Type B pancreatic cell (in vitro differentiated cells): ENCODE measurements around the gene RUSC2. TPM values are rescaled to one million over a fixed set of nuclear protein-coding genes. Genes with fewer than 3 reads are reported as not detected.
"Not testable (repeated sequence)": the region's sequence is repeated elsewhere in the genome, so short reads cannot be mapped to it uniquely, and the experiment has no call there.

Experiments used
- DNase-seq: peaks from one replicate; pipeline ENCODE4 v3.0.0; 2021; ENCODE audit warnings: mixed read lengths; ENCODE audit not compliant: unreplicated experiment; ENCODE audit errors: extremely low spot score
- H3K27ac Mint-ChIP-seq: 2 replicates; pipeline ENCODE4 v1.8.0; 2021; ENCODE audit warnings: mild to moderate bottlenecking, mixed read lengths
- H3K27me3 Mint-ChIP-seq: 2 replicates; pipeline ENCODE4 v1.8.0; 2021; ENCODE audit warnings: mixed read lengths
- H3K36me3 Mint-ChIP-seq: 2 replicates; pipeline ENCODE4 v1.8.0; 2021; ENCODE audit warnings: mixed read lengths
- H3K4me1 Mint-ChIP-seq: one replicate; pipeline ENCODE4 v1.8.0; 2021; ENCODE audit warnings: mixed read lengths; ENCODE audit not compliant: unreplicated experiment
- H3K4me3 Mint-ChIP-seq: 2 replicates; pipeline ENCODE4 v1.8.0; 2021; ENCODE audit warnings: mild to moderate bottlenecking, mixed read lengths
- H3K9me3 Mint-ChIP-seq: 2 replicates; pipeline ENCODE4 v1.8.0; 2021; ENCODE audit warnings: mixed read lengths
- total RNA-seq: library from RNA; stranded (reverse); gene quantifications from 2 replicates; pipeline ENCODE4 v1.2.1, GENCODE V29; 2021; ENCODE audit warnings: low replicate concordance
- TF ChIP-seq, protein P1 (sequence below): fragments of 200-600 bp; sonication (generic); conservative IDR thresholded peaks from 2 replicates; pipeline ENCODE4 v1.5.0; 2021; ENCODE audit warnings: antibody characterized with exemption, mild to moderate bottlenecking

The RUSC2 gene
- total RNA-seq, 1 donor from 2014 or later: 22.1 TPM

DNA sequence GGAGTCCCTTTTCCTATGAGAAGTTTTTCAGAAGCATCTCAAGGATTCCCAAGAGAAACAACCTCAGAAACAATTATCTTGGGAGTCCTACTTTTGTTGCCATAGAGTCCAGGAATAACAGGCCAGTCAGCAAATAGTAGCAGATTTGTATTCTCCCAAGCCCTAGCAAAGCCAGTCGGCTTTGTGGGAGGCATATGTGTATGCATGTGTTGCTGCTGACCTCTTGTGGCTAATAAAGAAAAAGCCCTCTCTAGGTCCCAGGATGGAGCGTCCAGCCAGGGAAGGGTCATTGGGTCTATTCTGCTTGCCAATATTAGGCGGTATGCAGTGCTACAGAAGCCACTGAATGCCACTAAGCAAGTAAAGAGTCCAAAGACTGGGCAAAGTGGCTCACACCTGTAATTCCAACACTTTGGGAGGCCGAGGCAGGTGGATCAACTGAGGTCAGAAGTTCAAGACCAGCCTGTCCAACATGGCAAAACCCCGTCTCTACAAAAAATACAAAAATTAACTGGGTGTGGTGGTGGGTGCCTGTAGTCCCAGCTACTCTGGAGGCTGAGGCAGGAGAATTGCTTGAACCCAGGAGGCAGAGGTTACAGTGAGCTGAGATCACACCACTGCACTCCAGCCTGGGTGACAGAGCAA is 12.6 kb upstream of the RUSC2 start:
- TF ChIP-seq, protein P1, sequence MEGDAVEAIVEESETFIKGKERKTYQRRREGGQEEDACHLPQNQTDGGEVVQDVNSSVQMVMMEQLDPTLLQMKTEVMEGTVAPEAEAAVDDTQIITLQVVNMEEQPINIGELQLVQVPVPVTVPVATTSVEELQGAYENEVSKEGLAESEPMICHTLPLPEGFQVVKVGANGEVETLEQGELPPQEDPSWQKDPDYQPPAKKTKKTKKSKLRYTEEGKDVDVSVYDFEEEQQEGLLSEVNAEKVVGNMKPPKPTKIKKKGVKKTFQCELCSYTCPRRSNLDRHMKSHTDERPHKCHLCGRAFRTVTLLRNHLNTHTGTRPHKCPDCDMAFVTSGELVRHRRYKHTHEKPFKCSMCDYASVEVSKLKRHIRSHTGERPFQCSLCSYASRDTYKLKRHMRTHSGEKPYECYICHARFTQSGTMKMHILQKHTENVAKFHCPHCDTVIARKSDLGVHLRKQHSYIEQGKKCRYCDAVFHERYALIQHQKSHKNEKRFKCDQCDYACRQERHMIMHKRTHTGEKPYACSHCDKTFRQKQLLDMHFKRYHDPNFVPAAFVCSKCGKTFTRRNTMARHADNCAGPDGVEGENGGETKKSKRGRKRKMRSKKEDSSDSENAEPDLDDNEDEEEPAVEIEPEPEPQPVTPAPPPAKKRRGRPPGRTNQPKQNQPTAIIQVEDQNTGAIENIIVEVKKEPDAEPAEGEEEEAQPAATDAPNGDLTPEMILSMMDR: peak; percentile 89
- DNase-seq, H3K4me3 Mint-ChIP-seq, H3K4me1 Mint-ChIP-seq, H3K36me3 Mint-ChIP-seq, H3K9me3 Mint-ChIP-seq: not testable (repeated sequence)
- Mint-ChIP-seq H3K27ac (peak overlapping the region; percentile 73), H3K27me3 (peaks cover 27% of the 10 kb centered on the region)

DNA sequence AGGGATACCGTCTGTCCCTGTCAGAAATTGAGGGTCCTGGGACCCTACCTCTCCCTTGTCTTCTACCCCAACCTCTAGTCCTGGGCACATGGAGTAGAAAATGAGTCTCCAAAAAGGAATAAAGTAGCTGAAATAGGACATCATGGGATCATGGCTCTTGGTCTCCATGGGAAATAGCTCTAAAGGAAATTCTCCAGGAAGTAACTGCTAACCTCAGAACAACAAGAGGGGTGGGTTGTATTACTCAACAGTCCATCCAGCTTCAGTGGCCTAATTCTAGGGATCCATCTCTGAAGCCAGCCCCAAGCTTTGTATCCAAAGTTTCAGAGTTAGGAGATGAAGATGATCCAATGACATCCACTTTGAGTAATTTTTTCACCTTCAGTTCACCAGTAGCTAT is 11.0 kb upstream of the RUSC2 start:
- TF ChIP-seq, protein P1: no peak
- no peaks in the 10 kb centered on the region for H3K36me3 Mint-ChIP-seq
- H3K9me3 Mint-ChIP-seq: no peaks in the 10 kb centered on the region
- DNase-seq: no peak
- H3K27ac Mint-ChIP-seq: no peak overlapping the region
- H3K27me3 Mint-ChIP-seq: peaks cover 27% of the 10 kb centered on the region
- peaks cover 5% of the 10 kb centered on the region for H3K4me1 Mint-ChIP-seq
- H3K4me3 Mint-ChIP-seq: no peak overlapping the region

DNA sequence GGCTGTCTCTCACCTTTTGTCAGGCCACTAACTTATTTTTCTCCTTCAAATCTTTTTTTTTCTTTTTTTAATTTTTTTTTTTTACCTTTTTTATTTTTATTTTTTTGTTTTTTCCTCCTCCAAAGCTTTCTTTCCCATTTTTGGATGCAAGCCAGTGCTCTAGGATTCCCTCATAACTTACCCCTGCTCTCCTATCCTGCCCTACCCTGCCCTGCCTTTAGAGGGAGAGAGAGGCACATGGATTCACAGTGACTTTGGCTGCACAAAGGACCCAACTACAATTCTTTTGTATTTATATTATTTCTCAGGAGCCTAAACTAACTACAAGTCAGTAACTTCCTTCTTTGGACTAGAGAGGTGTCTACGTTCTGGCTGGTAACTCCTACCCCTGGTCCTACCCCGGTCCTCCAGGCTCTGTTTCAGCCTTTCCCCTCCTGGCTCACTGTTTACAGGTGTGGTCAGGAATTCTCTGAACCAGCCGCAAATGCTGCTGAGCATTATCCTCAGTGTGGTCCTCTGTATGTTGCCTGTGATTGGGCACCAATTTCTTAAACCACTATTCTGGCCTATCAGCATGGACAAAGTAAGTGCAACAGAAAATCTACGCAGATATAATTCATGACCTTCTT is 8.4 kb upstream of the RUSC2 start:
- no peak overlapping the region for H3K27ac Mint-ChIP-seq
- no peaks in the 10 kb centered on the region for H3K9me3 Mint-ChIP-seq
- peaks cover 5% of the 10 kb centered on the region for H3K4me1 Mint-ChIP-seq
- DNase-seq: no peak
- TF ChIP-seq, protein P1: peak; percentile 64
- no peaks in the 10 kb centered on the region for H3K36me3 Mint-ChIP-seq
- H3K27me3 Mint-ChIP-seq: peaks cover 13% of the 10 kb centered on the region
- H3K4me3 Mint-ChIP-seq: no peak overlapping the region

DNA sequence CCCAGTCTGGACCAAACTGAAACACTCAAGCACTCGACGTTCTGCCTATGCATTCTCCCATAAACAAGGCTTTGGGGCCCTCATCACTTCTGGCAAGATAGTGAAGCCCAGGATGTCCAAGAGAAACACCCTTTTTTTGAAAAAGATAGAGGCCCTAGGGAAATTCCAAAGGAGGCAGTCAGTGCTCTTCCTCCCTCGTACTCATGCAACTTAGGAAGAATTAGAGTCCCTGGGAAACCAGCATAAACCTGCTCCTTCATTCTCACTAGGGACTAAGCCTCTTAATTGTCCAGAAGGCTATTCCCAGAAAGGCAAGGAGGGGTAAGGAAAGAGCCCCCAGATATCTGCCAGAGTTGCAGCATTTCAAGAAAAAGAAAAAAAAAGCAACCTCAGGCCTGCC is 7.8 kb upstream of the RUSC2 start:
- H3K9me3 Mint-ChIP-seq: no peaks in the 10 kb centered on the region

DNA sequence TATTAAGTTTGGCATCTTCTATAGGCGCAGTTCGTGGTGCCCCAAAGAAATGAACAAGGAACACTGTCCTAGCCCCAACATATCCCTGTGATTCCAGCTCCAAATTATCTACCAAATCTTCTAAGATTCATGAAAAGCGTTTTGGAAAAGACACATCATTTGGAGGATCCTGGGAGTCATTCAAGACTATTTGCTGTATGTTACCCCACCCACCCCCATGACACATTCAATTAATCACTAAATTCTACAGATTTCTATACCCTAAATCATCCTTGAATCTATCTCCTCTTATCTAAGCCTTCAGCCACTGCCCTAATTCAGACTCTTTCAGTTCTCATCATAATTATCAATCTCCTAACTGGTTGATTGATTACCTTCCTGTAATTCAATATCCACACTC is 5.5 kb upstream of the RUSC2 start:
- Mint-ChIP-seq H3K27me3 (peaks cover 9% of the 10 kb centered on the region), H3K27ac (no peak overlapping the region), H3K4me1 (peaks cover 17% of the 10 kb centered on the region), H3K4me3 (no peak overlapping the region), H3K36me3 (no peaks in the 10 kb centered on the region), H3K9me3 (peaks cover 3% of the 10 kb centered on the region)
- no peak for DNase-seq
- TF ChIP-seq, protein P1: no peak

More for the DNA sequence above, 7.8 kb upstream of the RUSC2 start:
- TF ChIP-seq, protein P1: no peak
- H3K36me3 Mint-ChIP-seq: no peaks in the 10 kb centered on the region
- H3K27me3 Mint-ChIP-seq: peaks cover 8% of the 10 kb centered on the region
- H3K4me1 Mint-ChIP-seq: peaks cover 6% of the 10 kb centered on the region
- DNase-seq: no peak
- no peak overlapping the region for H3K27ac Mint-ChIP-seq
- no peak overlapping the region for H3K4me3 Mint-ChIP-seq
